CD4-positive, alpha-beta T cell (primary cell): ENCODE data around the gene TBL2. TPM values are rescaled to one million over a fixed set of nuclear protein-coding genes. Genes with fewer than 3 reads are reported as not detected.

ENCODE experiments used
- ATAC-seq: fragments of 200-7000 bp; cut with Tn5 transposase; one replicate; pipeline ENCODE4 v1.10.0; 2022; ENCODE audit warnings: mild to moderate bottlenecking; ENCODE audit not compliant: poor library complexity
- CTCF ChIA-PET: fragments of 350-600 bp; sonication (Branson Sonifier 250); formaldehyde crosslinking; loops from one replicate; lab custom pipeline; 2021; ENCODE audit warnings: antibody characterized with exemption, inconsistent platforms; lab: Charles Lee
- POLR2A ChIA-PET: fragments of 350-600 bp; sonication (Branson Sonifier 250); formaldehyde crosslinking; loops from one replicate; lab custom pipeline; 2021; ENCODE audit warnings: antibody characterized with exemption, inconsistent platforms; lab: Charles Lee
- DNase-seq, 14 experiments: peaks; one replicate each; pipeline ENCODE4 v3.0.0-alpha.2; 2013 to 2020; ENCODE audit warnings: mixed read lengths in 2 of 14
- H3K27ac ChIP-seq, 2 donors: one replicate each; pipeline versions ENCODE4 v1.5.1 to v1.7.0; 2013; ENCODE audit warnings: low read length in 2 of 2, low read depth in 1 of 2, mild to moderate bottlenecking in 1 of 2
- H3K27me3 ChIP-seq, 2 experiments: 1 replicate in 1 of 2; 2 replicates in 1 of 2; pipeline versions ENCODE4 v1.6.1 to v1.7.0; 2013; ENCODE audit warnings: low read length in 2 of 2, control low read depth in 1 of 2, mild to moderate bottlenecking in 1 of 2, moderate library complexity in 1 of 2; ENCODE audit not compliant: insufficient read depth in 2 of 2, control insufficient read depth in 1 of 2
- H3K36me3 ChIP-seq: one replicate; pipeline ENCODE4 v1.6.1; 2013; ENCODE audit warnings: low read length, control low read depth; ENCODE audit not compliant: insufficient read depth
- H3K4me1 ChIP-seq: one replicate; pipeline ENCODE4 v1.6.1; 2013; ENCODE audit warnings: low read length, control low read depth; ENCODE audit not compliant: insufficient read depth
- H3K4me3 ChIP-seq: one replicate; pipeline ENCODE4 v1.5.1; 2013; ENCODE audit warnings: mild to moderate bottlenecking, low read length, moderate library complexity
- H3K9me3 ChIP-seq, 2 experiments: 1 replicate in 1 of 2; 2 replicates in 1 of 2; pipeline versions ENCODE4 v1.6.1 to v1.7.0; 2013; ENCODE audit warnings: low read length in 2 of 2, mild to moderate bottlenecking in 2 of 2, control low read depth in 1 of 2, moderate library complexity in 1 of 2; ENCODE audit not compliant: control insufficient read depth in 1 of 2, insufficient read depth in 1 of 2
- H3K27ac Mint-ChIP-seq: one replicate; pipeline ENCODE4 v1.8.0; 2020; ENCODE audit warnings: mixed read lengths
- H3K27me3 Mint-ChIP-seq: one replicate; pipeline ENCODE4 v1.8.0; 2021; ENCODE audit warnings: mixed read lengths
- H3K36me3 Mint-ChIP-seq: one replicate; pipeline ENCODE4 v1.8.0; 2021; ENCODE audit warnings: low read depth, mixed read lengths
- H3K4me1 Mint-ChIP-seq: one replicate; pipeline ENCODE4 v1.8.0; 2021; ENCODE audit warnings: low read depth, mixed read lengths
- H3K4me3 Mint-ChIP-seq: one replicate; pipeline ENCODE4 v1.8.0; 2020; ENCODE audit warnings: mild to moderate bottlenecking, mixed read lengths
- H3K9me3 Mint-ChIP-seq: one replicate; pipeline ENCODE4 v1.8.0; 2020; ENCODE audit warnings: mixed read lengths
- CTCF ChIP-seq: fragments of 200-600 bp; IDR thresholded peaks from one replicate; pipeline ENCODE4 v1.8.0; 2022; ENCODE audit warnings: antibody characterized with exemption, mild to moderate bottlenecking
- intact Hi-C, 2 experiments: fragments of 100-400 bp; cut with DNase I in 1 of 2; cut with micrococcal nuclease in 1 of 2; formaldehyde crosslinking; loops; one replicate each; pipeline versions ENCODE4 v1.15.1 to v1.9.0; 2023 to 2025; cut with DNase I, micrococcal nuclease
- total RNA-seq, 174 experiments: library from RNA in 2 of 174; stranded (reverse) in 2 of 174; gene quantifications; one replicate each; pipeline ENCODE4 v1.2.3 and lab custom pipeline; 2021 to 2026

The TBL2 gene
- total RNA-seq, 2 experiments from 2014 or later: 25.2 to 27.2 TPM

- TF ChIP-seq CTCF: no peak
- no peak overlapping the region for H3K27ac ChIP-seq
- H3K27ac Mint-ChIP-seq: peak overlapping the region; percentile 12
- peak overlapping the region; percentile 82 for H3K4me3 Mint-ChIP-seq
- intact Hi-C loops: no loop called here
- no peaks in the 10 kb centered on the region for H3K27me3 Mint-ChIP-seq
- ChIA-PET CTCF (interaction anchor here (0.5 to 1.4 kb wide), 4 partner anchors 16 to 168 kb away, joined by 3 read pairs; partner anchors contain the start of gene BAZ1B), POLR2A (interaction anchor here (1.1 to 3.3 kb wide), 5 partner anchors 9 to 45 kb away, joined by 3 to 14 read pairs (median 6); partner anchors contain the start of genes BAZ1B, BCL7B and TBL2)
- peaks cover 20% of the 10 kb centered on the region for H3K4me1 ChIP-seq
- H3K4me1 Mint-ChIP-seq: peaks cover 34% of the 10 kb centered on the region
- peaks cover 20% of the 10 kb centered on the region for H3K36me3 ChIP-seq
- no peaks in the 10 kb centered on the region for H3K9me3 ChIP-seq
- DNase-seq: peak in 2 of 14 experiments; percentile 19 to 35
- ATAC-seq: no peak
- H3K27me3 ChIP-seq: no peaks in the 10 kb centered on the region
- no peaks in the 10 kb centered on the region for H3K9me3 Mint-ChIP-seq
- peak overlapping the region; percentile 55 for H3K4me3 ChIP-seq
- H3K36me3 Mint-ChIP-seq: peaks cover 24% of the 10 kb centered on the region
These were observed 12.6 kb downstream of the TBL2 start for GRCh38 chr7:73565675-73566340.

GRCh38 chr7:73560109-73560835 lies 18.1 kb downstream of the TBL2 start:
- H3K27ac ChIP-seq: no peak overlapping the region
- CTCF ChIA-PET: interaction anchor here (1.6 kb wide), 1 partner anchor 38 kb away, joined by 5 read pairs; the partner anchor contains the start of gene BAZ1B
- no peaks in the 10 kb centered on the region for H3K9me3 ChIP-seq
- H3K27me3 Mint-ChIP-seq: no peaks in the 10 kb centered on the region
- H3K9me3 Mint-ChIP-seq: no peaks in the 10 kb centered on the region
- H3K36me3 ChIP-seq: no peaks in the 10 kb centered on the region
- intact Hi-C loops: no loop called here
- H3K4me1 Mint-ChIP-seq: peaks cover 21% of the 10 kb centered on the region
- H3K36me3 Mint-ChIP-seq: peaks cover 18% of the 10 kb centered on the region
- no peak overlapping the region for H3K4me3 ChIP-seq
- POLR2A ChIA-PET: interaction anchor here (1.0 to 4.5 kb wide), 3 partner anchors 18 to 179 kb away, joined by 4 to 80 read pairs (median 5); partner anchors contain the start of genes ABHD11, BAZ1B and TBL2
- peak overlapping the region; percentile 76 for H3K4me3 Mint-ChIP-seq
- TF ChIP-seq CTCF: no peak
- peaks cover 24% of the 10 kb centered on the region for H3K4me1 ChIP-seq
- peak overlapping the region; percentile 10 for H3K27ac Mint-ChIP-seq
- ATAC-seq: no peak
- H3K27me3 ChIP-seq: no peaks in the 10 kb centered on the region
- DNase-seq: peak in 1 of 14 experiments; percentile 16

GRCh38 chr7:73557397-73558257 lies 20.8 kb downstream of the TBL2 start, which contains the start of gene BCL7B:
TSS of gene BCL7B (minus strand) at chr7:73557690. CDS start at chr7:73557578, 112 bp downstream.
- H3K9me3 Mint-ChIP-seq: no peaks in the 10 kb centered on the region
- Histone ChIP-seq H3K4me3 (peak within 1 kb of the TSS; percentile 96), H3K9me3 (no peaks in the 10 kb centered on the region), H3K4me1 (peaks cover 35% of the 10 kb centered on the region), H3K27me3 (no peaks in the 10 kb centered on the region), H3K27ac (peak within 1 kb of the TSS; percentile 97 to 98), H3K36me3 (peaks cover 21% of the 10 kb centered on the region)
- ChIA-PET CTCF (interaction anchor here (0.6 kb wide), 1 partner anchor 110 kb away, joined by 4 read pairs; no protein-coding TSS in a partner anchor), POLR2A (interaction anchor here (0.7 to 4.5 kb wide), 14 partner anchors 8 to 181 kb away, joined by 3 to 80 read pairs (median 6); partner anchors contain the start of genes ABHD11, BAZ1B, STX1A and TBL2)
- ATAC-seq: peak; percentile 54
- TF ChIP-seq CTCF: no peak
- DNase-seq: peak; percentile 44 to 93 (median 74)
- intact Hi-C loops: loop anchor here (1.0 to 10.0 kb wide), 4 partner anchors 21 to 617 kb away; partner anchors contain the start of genes BAZ1B (in 2 of the 2), TBL2 (in 2 of the 2) and EIF4H (in 1 of the 2)
- H3K4me1 Mint-ChIP-seq: peaks cover 37% of the 10 kb centered on the region
- peak within 1 kb of the TSS; percentile 97 for H3K4me3 Mint-ChIP-seq
- H3K36me3 Mint-ChIP-seq: peaks cover 34% of the 10 kb centered on the region
- H3K27me3 Mint-ChIP-seq: no peaks in the 10 kb centered on the region
- H3K27ac Mint-ChIP-seq: peak within 1 kb of the TSS; percentile 96
